ENCODE data around the gene B3GAT1.
A peak's percentile ranks its signal among the peaks of the same experiment; 100 is the strongest.

Gene B3GAT1

GRCh38 chr11:134340354-134340964, 71.6 kb downstream of the B3GAT1 start:
- no peak for DNase-seq (ENCODE audit: low read depth in 3 of 3, low spot score in 1 of 3)

DNA sequence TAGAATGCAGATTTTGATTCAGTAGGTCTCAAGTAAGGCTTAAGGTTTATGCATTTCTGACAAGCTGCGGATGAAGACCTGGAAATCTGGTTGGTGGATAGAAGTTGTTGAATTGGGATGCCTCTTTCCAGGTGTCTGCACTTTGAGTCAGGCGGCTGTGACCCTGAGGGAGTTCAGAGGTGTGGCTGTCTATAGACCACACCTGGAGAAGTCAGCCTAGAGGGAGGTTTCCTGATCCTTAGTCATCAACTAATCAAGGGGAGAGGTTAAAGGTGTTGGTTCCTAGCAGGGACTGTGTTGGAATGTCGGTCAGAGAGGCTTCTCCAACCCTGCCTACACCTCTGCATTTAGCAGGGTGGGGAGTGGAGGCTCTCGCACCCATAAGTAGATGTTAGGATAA, 72.3 kb downstream of the B3GAT1 start:
- no peak for DNase-seq (ENCODE audit: low read depth in 3 of 3, low spot score in 1 of 3)

- DNase-seq (ENCODE audit: low read depth in 3 of 3, low spot score in 1 of 3), result no peak
Observed at GRCh38 chr11:134338654-134339053, 73.4 kb downstream of the B3GAT1 start.

DNA sequence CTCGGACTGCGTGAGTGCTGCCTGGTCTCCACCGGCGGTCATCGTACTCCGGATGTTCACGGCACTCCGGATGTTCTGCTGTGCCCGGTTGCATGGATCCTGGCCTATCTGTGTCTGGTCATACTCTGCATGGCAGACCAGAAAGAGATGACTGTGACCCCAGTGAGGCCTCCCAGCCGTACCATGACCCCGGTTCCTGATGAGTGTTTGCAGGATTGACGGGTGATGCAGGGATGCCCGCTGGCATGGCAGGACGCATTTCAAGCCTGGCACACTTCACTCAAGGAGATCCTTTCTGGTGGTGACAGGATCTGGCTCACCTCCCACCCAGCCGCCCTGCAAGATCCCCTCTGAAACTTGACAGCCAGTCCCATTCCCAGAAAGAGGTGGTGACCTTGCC, 74.0 kb downstream of the B3GAT1 start:
- no peak for DNase-seq (ENCODE audit: low read depth in 3 of 3, low spot score in 1 of 3)

GRCh38 chr11:134337051-134337450, 75.0 kb downstream of the B3GAT1 start:
- no peak for DNase-seq (ENCODE audit: low read depth in 3 of 3, low spot score in 1 of 3)

DNA sequence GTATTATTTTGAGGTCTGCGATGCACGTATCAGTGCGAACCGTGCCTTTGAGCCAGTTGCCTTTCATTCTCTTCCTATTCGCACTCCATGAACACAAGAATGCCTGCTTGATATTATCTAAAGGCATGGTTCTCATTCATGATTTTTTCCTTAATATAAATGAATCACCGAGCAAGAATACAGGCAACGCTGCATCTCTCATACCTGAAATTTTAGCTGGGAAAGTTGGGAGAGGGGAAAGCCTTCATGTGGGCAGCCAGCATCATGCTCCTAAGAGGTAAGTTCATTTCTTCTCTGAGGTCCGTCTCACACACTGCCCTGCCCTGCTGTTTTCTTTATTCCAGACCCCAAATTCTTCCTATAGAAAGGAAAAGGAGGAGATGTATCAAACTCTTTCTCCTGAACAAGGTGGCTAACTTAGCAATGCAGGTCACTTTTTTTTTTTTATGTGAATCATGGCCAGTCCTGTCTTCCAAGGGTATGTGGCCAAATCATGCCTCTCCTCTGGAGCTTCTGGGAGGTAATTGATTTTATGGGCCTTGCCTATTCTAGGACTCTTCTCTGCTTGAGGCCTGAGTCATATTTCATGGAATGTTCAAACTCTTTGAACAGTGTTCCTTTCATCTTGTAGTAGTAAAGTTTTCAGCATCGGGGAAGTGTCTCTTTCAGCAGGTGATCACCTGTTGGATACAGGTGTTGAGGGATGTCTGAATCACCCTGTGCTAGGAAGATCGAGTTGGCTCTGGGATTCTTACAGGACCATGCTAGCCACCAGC, 77.1 kb downstream of the B3GAT1 start:
- DNase-seq (ENCODE audit: low read depth in 3 of 3, low spot score in 1 of 3), result no peak

DNA sequence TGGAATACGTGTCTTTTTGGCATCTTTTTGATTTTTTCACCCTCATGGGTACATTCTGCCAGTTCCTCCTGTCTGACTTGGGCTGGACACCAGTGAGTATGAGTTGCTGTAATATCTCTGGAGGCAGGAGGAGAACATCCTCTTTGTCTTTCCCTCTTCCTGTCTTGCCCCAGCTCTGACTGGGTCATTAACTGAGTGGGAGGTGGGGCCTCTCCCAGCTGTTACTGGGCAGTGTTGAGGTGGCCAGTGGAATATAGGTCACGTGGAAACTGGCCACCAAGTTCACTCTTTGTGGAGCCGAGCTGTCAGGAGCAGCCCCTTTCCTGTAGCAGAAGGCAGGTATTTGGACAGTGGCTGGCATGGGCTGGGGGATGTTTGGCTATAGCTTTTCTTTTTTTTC, 78.1 kb downstream of the B3GAT1 start:
- no peak for DNase-seq (ENCODE audit: low read depth in 3 of 3, low spot score in 1 of 3)

DNA sequence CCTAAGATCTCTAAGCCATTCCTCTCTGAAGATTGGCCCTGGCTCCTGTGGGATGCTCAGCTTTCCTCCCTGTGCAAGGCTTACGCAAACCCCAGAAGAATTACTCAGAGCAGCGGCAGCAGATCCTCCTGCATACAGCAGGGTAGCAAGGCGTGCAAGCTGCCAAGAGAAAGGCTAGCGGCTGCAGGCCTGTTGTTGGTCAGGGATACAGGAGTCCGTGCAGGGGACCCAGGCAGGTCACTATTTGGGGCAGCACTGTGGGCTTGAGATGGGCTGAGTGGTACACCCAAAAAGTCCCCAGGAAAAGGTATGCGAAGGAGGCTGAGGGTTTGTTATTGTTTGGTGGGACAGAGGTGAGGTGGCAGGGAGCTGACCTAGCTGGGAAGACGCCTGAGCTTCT, 78.7 kb downstream of the B3GAT1 start:
- no peak for DNase-seq (ENCODE audit: low read depth in 3 of 3, low spot score in 1 of 3)

GRCh38 chr11:134332782-134333181, 79.3 kb downstream of the B3GAT1 start:
- DNase-seq (ENCODE audit: low read depth in 3 of 3, low spot score in 1 of 3), result no peak

DNA sequence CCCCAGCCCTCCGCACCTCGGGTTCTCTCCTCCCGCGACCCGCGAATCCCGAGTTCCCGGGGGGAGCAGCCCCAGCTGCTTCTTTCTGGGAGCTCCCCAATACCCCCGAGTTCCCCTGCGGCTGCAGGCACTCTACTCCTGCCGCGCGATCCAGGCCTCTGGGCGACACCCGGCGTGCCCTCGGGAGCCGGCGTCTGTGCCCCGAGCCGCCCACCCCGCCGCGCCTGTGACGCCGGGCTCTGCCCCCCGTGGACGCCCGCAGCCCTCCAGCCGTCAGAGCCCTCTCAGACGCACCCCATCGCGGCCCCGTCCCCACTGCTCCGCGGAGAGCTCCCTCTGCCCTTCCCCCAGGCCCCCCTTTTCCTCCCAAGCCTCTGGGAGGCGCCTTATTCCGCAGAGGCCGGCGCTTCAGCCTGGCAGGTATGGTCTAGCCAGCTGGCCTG, 79.8 kb downstream of the B3GAT1 start:
- peak in 1 of 3 donors; percentile 7 for DNase-seq (ENCODE audit: low read depth in 3 of 3, low spot score in 1 of 3)

- peak; percentile 55 to 72 (median 70) for DNase-seq (ENCODE audit: low read depth in 3 of 3, low spot score in 1 of 3)
Observed at GRCh38 chr11:134331354-134332188, 80.5 kb downstream of the B3GAT1 start, which contains the start of gene GLB1L2. TSS of gene GLB1L2 (plus strand) at chr11:134331988. CDS start at chr11:134332062, 74 bp downstream.

DNA sequence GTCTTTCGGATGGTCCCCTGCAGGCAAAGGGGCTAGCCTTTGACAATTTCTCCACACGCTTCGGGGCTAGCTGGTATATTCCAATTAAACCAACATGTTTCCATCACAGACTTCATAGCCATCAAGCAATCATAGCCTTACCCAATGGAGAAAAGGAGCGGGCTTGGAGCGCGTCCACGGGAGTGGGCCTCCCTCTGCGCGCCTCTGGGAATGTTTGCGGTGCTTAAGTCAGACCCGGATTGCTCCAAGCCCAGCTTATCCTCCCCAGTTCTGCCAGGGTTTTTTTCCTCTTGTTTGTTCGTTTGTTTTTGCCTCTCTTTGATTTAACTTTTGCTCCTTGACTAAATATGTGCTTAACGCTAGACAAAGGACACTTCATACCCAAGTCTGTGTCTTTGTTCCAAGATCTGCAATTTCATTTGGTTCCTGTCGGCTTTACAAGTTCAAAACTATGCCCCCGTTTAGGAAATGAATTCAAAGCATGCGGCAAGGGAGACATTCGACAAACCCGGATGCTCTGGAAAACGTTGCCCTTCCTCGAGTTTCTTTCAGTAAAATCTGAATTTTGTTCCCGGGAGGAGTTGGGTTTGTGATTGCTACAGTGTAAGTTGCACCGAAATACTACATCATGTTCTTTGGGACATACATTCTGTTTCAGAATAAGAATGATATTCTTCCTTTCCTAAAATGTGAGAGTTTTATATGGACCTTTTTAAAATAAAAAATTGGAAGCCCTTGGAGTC, 81.3 kb downstream of the B3GAT1 start:
- no peak for DNase-seq (ENCODE audit: low read depth in 3 of 3, low spot score in 1 of 3)
